ENCODE measurements around the gene RXRA. TPM values are rescaled to one million over a fixed set of nuclear protein-coding genes. Genes with fewer than 3 reads are reported as not detected.

The RXRA gene
- total RNA-seq, 1 experiment from 2014 or later = 29.9 TPM

DNA sequence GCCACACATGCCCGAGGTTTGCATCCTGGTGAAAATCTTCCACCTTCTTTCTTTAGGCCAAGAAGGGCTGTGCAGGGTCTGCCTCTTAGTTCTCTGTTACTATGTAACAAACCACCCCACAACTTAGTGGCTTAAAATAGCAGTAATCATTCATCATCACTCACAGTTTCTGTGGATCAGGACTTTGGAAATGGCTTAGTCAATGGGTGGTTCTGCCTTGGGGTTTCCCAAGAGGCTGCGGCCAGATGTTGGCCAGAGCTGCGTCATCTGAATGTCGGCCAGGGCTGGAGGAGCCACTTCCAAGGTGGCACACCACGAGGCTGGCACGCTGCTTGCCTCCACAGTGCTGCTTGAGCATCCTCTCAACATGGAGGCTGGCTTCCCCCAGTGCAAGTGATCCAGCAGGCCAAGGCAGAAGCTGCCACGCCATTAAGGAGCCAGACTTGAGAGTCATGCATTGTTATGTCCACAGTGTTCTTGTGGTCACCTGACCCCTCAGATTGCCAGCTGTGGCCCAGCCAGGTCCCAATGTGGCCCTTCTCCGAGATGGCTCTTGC lies 135.2 kb downstream of the RXRA start:
- TF ChIP-seq, protein P1, sequence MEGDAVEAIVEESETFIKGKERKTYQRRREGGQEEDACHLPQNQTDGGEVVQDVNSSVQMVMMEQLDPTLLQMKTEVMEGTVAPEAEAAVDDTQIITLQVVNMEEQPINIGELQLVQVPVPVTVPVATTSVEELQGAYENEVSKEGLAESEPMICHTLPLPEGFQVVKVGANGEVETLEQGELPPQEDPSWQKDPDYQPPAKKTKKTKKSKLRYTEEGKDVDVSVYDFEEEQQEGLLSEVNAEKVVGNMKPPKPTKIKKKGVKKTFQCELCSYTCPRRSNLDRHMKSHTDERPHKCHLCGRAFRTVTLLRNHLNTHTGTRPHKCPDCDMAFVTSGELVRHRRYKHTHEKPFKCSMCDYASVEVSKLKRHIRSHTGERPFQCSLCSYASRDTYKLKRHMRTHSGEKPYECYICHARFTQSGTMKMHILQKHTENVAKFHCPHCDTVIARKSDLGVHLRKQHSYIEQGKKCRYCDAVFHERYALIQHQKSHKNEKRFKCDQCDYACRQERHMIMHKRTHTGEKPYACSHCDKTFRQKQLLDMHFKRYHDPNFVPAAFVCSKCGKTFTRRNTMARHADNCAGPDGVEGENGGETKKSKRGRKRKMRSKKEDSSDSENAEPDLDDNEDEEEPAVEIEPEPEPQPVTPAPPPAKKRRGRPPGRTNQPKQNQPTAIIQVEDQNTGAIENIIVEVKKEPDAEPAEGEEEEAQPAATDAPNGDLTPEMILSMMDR (conservative IDR thresholded peaks at IDR 0.05) = no peak
- H3K27ac ChIP-seq (ENCODE audit: insufficient read length, low read depth, low read length) = no peak overlapping the region
- H3K18ac ChIP-seq (ENCODE audit: insufficient read length, low read depth, low read length) = no peak overlapping the region
- no peaks in the 10 kb centered on the region for H3K9me3 Mint-ChIP-seq
- H3K27me3 ChIP-seq (ENCODE audit: insufficient read depth, low read length) = no peaks in the 10 kb centered on the region
- no peaks in the 10 kb centered on the region for H3K23me2 ChIP-seq (ENCODE audit: insufficient read length, low read depth, low read length, poor library complexity, severe bottlenecking)
- H3K79me1 ChIP-seq (ENCODE audit: insufficient read depth, low read depth, low read length, poor library complexity, severe bottlenecking) = no peaks in the 10 kb centered on the region
- H4K8ac ChIP-seq (replicated peaks; ENCODE audit: insufficient read length, low read depth, low read length) = no peak overlapping the region
- no peaks in the 10 kb centered on the region for H3K36me3 Mint-ChIP-seq (ENCODE audit: insufficient read depth in 1 of 3, low read depth in 3 of 3)
- no peak overlapping the region for H2BK12ac ChIP-seq (ENCODE audit: insufficient read length, low read depth, low read length)
- no peak overlapping the region for H3K4me2 ChIP-seq (ENCODE audit: insufficient read depth, insufficient read length, low read length)
- H3K9ac ChIP-seq (ENCODE audit: extremely low read depth, insufficient read length, low read length) = no peak overlapping the region
- H3T11ph ChIP-seq (ENCODE audit: low read length) = no peak overlapping the region
- no peak overlapping the region for H4K91ac ChIP-seq (ENCODE audit: insufficient read length, low read depth, low read length)
- no peaks in the 10 kb centered on the region for H3K4me1 ChIP-seq (ENCODE audit: insufficient read depth, low read length)
- H3K9me3 ChIP-seq (ENCODE audit: control insufficient read depth, low read depth, low read length) = no peaks in the 10 kb centered on the region
- H3K27me3 Mint-ChIP-seq (ENCODE audit: low read depth) = no peaks in the 10 kb centered on the region; the same call in 1 of the 2 replicates
- no peak overlapping the region for H3K4ac ChIP-seq (ENCODE audit: low read depth, low read length)
- H3K23ac ChIP-seq (ENCODE audit: insufficient read length, low read depth, low read length) = no peak overlapping the region
- no peak overlapping the region for H3K4me3 Mint-ChIP-seq
- H4K5ac ChIP-seq (ENCODE audit: insufficient read length, low read depth, low read length) = no peak overlapping the region
- H2BK20ac ChIP-seq (ENCODE audit: low read depth, low read length, poor library complexity, severe bottlenecking) = no peak overlapping the region
- H2BK15ac ChIP-seq (ENCODE audit: low read depth, low read length) = no peak overlapping the region
- H2BK5ac ChIP-seq (ENCODE audit: insufficient read length, low read length) = no peak overlapping the region
- no peak overlapping the region for H3K56ac ChIP-seq (ENCODE audit: insufficient read length, low read depth, low read length)
- WGBS (ENCODE audit: extremely low coverage, insufficient read length, low lambda C conversion rate) = no CpG with 5 or more reads among the region's 8 CpGs
- H3K4me1 Mint-ChIP-seq = peaks cover 0 to 4% of the 10 kb centered on the region in 2 experiments; a peak in 2 of 4 replicates
- no peak overlapping the region for H2AFZ ChIP-seq (ENCODE audit: low read length)
- H2BK120ac ChIP-seq (ENCODE audit: low read depth, low read length, poor library complexity, severe bottlenecking) = no peak overlapping the region
- H2AK5ac ChIP-seq (ENCODE audit: insufficient read length, low read length) = no peak overlapping the region
- no peak overlapping the region for H3K27ac Mint-ChIP-seq
- no peak overlapping the region for H3K14ac ChIP-seq (ENCODE audit: insufficient read depth, low read length)
- no peaks in the 10 kb centered on the region for H4K20me1 ChIP-seq (ENCODE audit: control insufficient read depth, insufficient read depth, insufficient read length)
- no peak for DNase-seq
- H3K79me2 ChIP-seq (ENCODE audit: insufficient read depth, low read length) = no peaks in the 10 kb centered on the region
